Central memory CD8-positive, alpha-beta T cell (primary cell): Measurements from ENCODE around the gene TXNIP.

Experiments used
- ATAC-seq: fragments of 150-1000 bp; cut with Tn5 transposase; replicated peaks from 2 replicates; pipeline ENCODE4 v1.10.0; 2022; ENCODE audit warnings: mild to moderate bottlenecking, moderate FRiP score, moderate number of reproducible peaks; ENCODE audit not compliant: poor library complexity, severe bottlenecking; ENCODE audit errors: extremely low read depth
- DNase-seq, 2 donors: peaks; one replicate each; pipeline ENCODE4 v3.0.0; 2021; ENCODE audit warnings: low spot score in 2 of 2
- H3K27ac Mint-ChIP-seq: one replicate; pipeline ENCODE4 v1.8.0; 2022; ENCODE audit warnings: low read depth, mild to moderate bottlenecking, moderate library complexity, mixed read lengths
- H3K27me3 Mint-ChIP-seq: one replicate; pipeline ENCODE4 v1.8.0; 2022; ENCODE audit warnings: mixed read lengths
- H3K36me3 Mint-ChIP-seq: one replicate; pipeline ENCODE4 v1.8.0; 2022; ENCODE audit warnings: mild to moderate bottlenecking, moderate library complexity, mixed read lengths; ENCODE audit not compliant: insufficient read depth
- H3K4me1 Mint-ChIP-seq: one replicate; pipeline ENCODE4 v1.8.0; 2022; ENCODE audit warnings: mixed read lengths
- H3K4me3 Mint-ChIP-seq: one replicate; pipeline ENCODE4 v1.8.0; 2022; ENCODE audit warnings: mild to moderate bottlenecking, moderate library complexity, mixed read lengths
- H3K9me3 Mint-ChIP-seq: one replicate; pipeline ENCODE4 v1.8.0; 2022; ENCODE audit warnings: mixed read lengths

TXNIP gene

GRCh38 chr1:145999321-146000024 is 3.1 kb upstream of the TXNIP start:
- H3K4me1 Mint-ChIP-seq = peaks cover 55% of the 10 kb centered on the region
- H3K4me3 Mint-ChIP-seq = peak overlapping the region; percentile 94
- peak; percentile 26 for ATAC-seq

GRCh38 chr1:145997718-145998023 is 1.3 kb upstream of the TXNIP start:
- DNase-seq = no peak
- peaks cover 69% of the 10 kb centered on the region for H3K4me1 Mint-ChIP-seq
- H3K36me3 Mint-ChIP-seq = peaks cover 45% of the 10 kb centered on the region
- no peak for ATAC-seq
- peak overlapping the region; percentile 94 for H3K4me3 Mint-ChIP-seq
- H3K9me3 Mint-ChIP-seq = no peaks in the 10 kb centered on the region
- H3K27me3 Mint-ChIP-seq = no peaks in the 10 kb centered on the region
- peak overlapping the region; percentile 93 for H3K27ac Mint-ChIP-seq

More at GRCh38 chr1:145999321-146000024, 3.1 kb upstream of the TXNIP start:
- DNase-seq = peak in 1 of 2 donors; percentile 16
- H3K27me3 Mint-ChIP-seq = no peaks in the 10 kb centered on the region
- peaks cover 27% of the 10 kb centered on the region for H3K36me3 Mint-ChIP-seq
- no peaks in the 10 kb centered on the region for H3K9me3 Mint-ChIP-seq
- peak overlapping the region; percentile 93 for H3K27ac Mint-ChIP-seq

GRCh38 chr1:145997016-145997717 is 788 bp upstream of the TXNIP start:
- peak; percentile 66 for ATAC-seq
- H3K4me3 Mint-ChIP-seq = peak overlapping the region; percentile 94
- H3K27ac Mint-ChIP-seq = peak overlapping the region; percentile 93
- H3K27me3 Mint-ChIP-seq = no peaks in the 10 kb centered on the region
- H3K4me1 Mint-ChIP-seq = peaks cover 74% of the 10 kb centered on the region
- peaks cover 49% of the 10 kb centered on the region for H3K36me3 Mint-ChIP-seq
- no peaks in the 10 kb centered on the region for H3K9me3 Mint-ChIP-seq
- peak in 1 of 2 donors; percentile 15 for DNase-seq

- no peak for ATAC-seq
- DNase-seq = no peak
- H3K27ac Mint-ChIP-seq = peak overlapping the region; percentile 93
- H3K27me3 Mint-ChIP-seq = no peaks in the 10 kb centered on the region
- no peaks in the 10 kb centered on the region for H3K9me3 Mint-ChIP-seq
- peaks cover 56% of the 10 kb centered on the region for H3K36me3 Mint-ChIP-seq
- H3K4me1 Mint-ChIP-seq = peaks cover 73% of the 10 kb centered on the region
- peak overlapping the region; percentile 94 for H3K4me3 Mint-ChIP-seq
Measured at GRCh38 chr1:145995964-145996432, 381 bp downstream of the TXNIP start.

- Mint-ChIP-seq H3K9me3 (no peaks in the 10 kb centered on the region), H3K27ac (peak overlapping the region; percentile 93), H3K27me3 (no peaks in the 10 kb centered on the region), H3K4me3 (peak overlapping the region; percentile 94), H3K4me1 (peaks cover 77% of the 10 kb centered on the region), H3K36me3 (peaks cover 58% of the 10 kb centered on the region)
- no peak for DNase-seq
- no peak for ATAC-seq
Measured at GRCh38 chr1:145995148-145995881, 1.1 kb downstream of the TXNIP start.

- peak overlapping the region; percentile 94 for H3K4me3 Mint-ChIP-seq
- peak overlapping the region; percentile 93 for H3K27ac Mint-ChIP-seq
- ATAC-seq (no peak), DNase-seq (no peak)
- H3K9me3 Mint-ChIP-seq = no peaks in the 10 kb centered on the region
- no peaks in the 10 kb centered on the region for H3K27me3 Mint-ChIP-seq
- peaks cover 58% of the 10 kb centered on the region for H3K36me3 Mint-ChIP-seq
- H3K4me1 Mint-ChIP-seq = peaks cover 74% of the 10 kb centered on the region
Measured at GRCh38 chr1:145994391-145995120, 1.8 kb downstream of the TXNIP start.

GRCh38 chr1:145993618-145994390 is 2.6 kb downstream of the TXNIP start:
- Mint-ChIP-seq H3K27ac (peak overlapping the region; percentile 42), H3K9me3 (no peaks in the 10 kb centered on the region), H3K27me3 (no peaks in the 10 kb centered on the region), H3K4me3 (peak overlapping the region; percentile 94), H3K36me3 (peaks cover 56% of the 10 kb centered on the region), H3K4me1 (peaks cover 68% of the 10 kb centered on the region)
- ATAC-seq (no peak), DNase-seq (no peak)

- ATAC-seq (no peak), DNase-seq (no peak)
- Mint-ChIP-seq H3K9me3 (no peaks in the 10 kb centered on the region), H3K36me3 (peaks cover 56% of the 10 kb centered on the region), H3K27ac (peak overlapping the region; percentile 59), H3K4me3 (peak overlapping the region; percentile 94), H3K4me1 (peaks cover 68% of the 10 kb centered on the region), H3K27me3 (no peaks in the 10 kb centered on the region)
Measured at GRCh38 chr1:145992958-145993617, 3.3 kb downstream of the TXNIP start.

GRCh38 chr1:145992502-145992936 is 3.9 kb downstream of the TXNIP start:
- H3K4me3 Mint-ChIP-seq = peak overlapping the region; percentile 94
- peak overlapping the region; percentile 59 for H3K27ac Mint-ChIP-seq
- ATAC-seq (no peak), DNase-seq (no peak)
- H3K9me3 Mint-ChIP-seq = no peaks in the 10 kb centered on the region
- peaks cover 55% of the 10 kb centered on the region for H3K36me3 Mint-ChIP-seq
- H3K27me3 Mint-ChIP-seq = no peaks in the 10 kb centered on the region
- peaks cover 68% of the 10 kb centered on the region for H3K4me1 Mint-ChIP-seq

- peaks cover 62% of the 10 kb centered on the region for H3K4me1 Mint-ChIP-seq
- H3K36me3 Mint-ChIP-seq = peaks cover 52% of the 10 kb centered on the region
- DNase-seq (no peak), ATAC-seq (no peak)
- H3K27ac Mint-ChIP-seq = peak overlapping the region; percentile 59
- H3K9me3 Mint-ChIP-seq = no peaks in the 10 kb centered on the region
- H3K27me3 Mint-ChIP-seq = no peaks in the 10 kb centered on the region
- H3K4me3 Mint-ChIP-seq = peak overlapping the region; percentile 94
Measured at GRCh38 chr1:145991735-145992412, 4.5 kb downstream of the TXNIP start.
